Measurements from ENCODE around the gene POLR1C. TPM values are rescaled to one million over a fixed set of nuclear protein-coding genes. Genes with fewer than 3 reads are reported as not detected.

Gene POLR1C, protein sequence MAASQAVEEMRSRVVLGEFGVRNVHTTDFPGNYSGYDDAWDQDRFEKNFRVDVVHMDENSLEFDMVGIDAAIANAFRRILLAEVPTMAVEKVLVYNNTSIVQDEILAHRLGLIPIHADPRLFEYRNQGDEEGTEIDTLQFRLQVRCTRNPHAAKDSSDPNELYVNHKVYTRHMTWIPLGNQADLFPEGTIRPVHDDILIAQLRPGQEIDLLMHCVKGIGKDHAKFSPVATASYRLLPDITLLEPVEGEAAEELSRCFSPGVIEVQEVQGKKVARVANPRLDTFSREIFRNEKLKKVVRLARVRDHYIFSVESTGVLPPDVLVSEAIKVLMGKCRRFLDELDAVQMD
- 37.8 and 45.0 TPM in 2 replicates for polyA plus RNA-seq

DNA sequence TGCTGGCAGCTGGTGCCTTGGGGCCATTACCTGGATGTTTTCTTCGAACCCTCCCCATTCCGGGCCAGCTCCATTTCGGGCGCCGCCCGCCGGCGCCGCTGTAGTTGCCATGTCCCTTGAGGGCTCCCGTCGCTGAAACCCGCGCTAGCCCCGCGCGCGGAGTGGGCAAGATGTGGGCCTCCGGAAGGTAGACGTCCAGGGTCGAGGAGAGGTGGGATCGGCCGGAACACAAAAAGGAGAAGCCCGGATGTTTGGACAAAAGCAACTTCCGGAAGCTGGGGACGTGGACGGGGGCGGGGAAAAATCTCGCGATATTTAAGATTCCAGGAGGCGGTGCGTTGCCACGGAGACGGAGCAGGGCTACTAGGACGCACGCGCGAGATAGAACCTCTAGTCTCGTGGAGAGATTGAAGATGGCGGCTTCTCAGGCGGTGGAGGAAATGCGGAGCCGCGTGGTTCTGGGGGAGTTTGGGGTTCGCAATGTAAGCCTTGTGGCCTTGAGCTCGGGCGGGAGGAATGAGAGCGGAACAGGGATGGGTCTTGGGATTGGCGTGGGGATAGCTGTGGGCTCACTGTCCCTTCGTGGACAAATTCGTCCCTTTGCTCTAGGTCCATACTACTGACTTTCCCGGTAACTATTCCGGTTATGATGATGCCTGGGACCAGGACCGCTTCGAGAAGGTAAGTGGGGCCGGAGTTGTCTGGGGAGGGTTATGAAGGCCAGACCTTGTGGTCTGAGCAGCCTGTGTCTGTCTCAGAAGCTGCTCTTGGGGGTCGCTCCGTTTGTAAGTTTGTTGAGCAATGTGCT is at the start of gene POLR1C, which contains the start of gene YIPF3:
Gene POLR1C, plus strand, starts transcription at position 393 of the 808 bp plus-strand sequence. Its CDS starts 21 bp downstream, at position 414.
Gene YIPF3, minus strand, starts transcription at position 230 of the 808 bp plus-strand sequence. Its CDS starts 119 bp downstream, at position 111.

DNA sequence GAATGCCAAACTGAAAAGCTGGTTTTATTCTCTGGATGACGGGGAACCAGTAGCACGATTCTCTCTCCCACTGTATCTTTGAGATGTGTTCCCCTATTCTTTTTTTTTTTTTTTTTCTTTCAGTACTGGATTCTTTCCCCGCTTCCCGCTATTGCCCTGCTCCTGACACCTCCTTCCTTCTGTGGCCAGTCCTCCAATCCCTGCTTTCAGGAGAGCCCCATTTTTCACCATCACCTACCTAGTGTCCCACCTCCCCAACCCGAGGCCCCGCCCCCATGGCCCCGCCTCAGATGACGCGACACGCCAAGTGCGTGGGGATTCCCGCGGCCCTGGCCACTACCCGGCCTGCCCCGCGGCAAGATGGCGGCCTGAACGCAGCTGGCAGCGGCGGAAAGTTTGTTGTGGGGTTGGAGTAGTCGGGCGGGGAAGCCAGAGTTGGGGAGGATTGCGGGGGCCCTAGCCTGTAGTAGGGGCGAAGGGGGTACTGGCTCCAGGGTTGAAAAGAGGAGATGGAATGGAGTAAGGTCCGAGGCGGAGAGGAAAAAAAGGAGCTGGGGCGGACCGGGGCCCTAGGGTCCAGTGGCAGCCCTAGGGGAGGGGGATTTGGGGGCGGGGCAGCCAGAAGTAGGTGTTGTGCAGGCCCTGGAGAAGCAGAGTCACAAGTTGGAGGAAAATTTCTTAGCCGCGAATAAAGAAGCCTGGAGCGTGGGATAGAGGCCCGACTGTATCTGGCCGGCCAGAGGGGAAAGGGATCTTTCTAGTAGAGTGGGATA is 39.5 kb upstream of the POLR1C start, which contains the start of gene TJAP1:
Gene TJAP1, plus strand, starts transcription at position 336 of the 773 bp plus-strand sequence. CDS start 21,432 bp downstream, outside the sequence.

DNA sequence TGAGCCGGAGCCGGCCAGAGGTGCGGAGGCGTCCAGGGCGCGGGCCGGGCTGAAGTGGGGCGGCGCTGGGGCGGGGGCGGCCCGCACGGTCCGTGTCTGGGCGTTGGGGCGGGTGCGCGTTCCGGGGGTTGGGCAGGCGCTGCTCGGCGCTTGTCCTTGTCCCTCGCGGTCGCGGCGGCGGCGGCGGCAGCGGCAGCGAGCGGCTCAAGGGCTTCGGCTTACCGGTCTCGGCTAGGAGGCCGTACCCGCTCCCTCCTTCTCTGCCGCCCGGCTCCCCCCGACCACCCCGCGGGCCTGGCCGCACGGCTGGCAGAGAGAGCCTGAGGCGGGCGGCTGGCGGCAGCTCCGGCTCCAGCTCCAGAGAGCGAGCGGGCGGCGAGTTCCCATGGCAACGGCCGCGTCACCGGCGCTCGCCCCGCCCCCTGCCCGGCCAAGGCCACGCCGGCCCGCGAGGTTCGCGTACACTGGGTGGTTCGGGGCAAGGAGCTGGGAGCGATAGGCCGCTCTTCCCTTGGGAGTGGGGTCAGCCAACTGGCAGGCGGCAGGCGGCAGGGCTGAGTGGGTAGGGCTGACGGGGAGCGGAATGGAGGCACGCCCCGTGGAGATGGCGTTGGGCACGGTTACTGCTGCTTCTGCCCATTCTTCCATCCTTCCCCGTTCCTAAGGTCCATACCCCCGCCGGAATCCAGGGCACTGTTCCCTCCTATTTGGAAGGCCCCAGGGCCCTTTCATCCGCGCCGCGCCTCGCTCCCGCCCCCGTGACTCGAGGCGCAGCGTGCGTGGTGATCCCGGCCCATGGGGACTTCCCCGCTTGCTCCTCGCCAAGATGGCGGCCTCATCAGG is 6.7 kb upstream of the POLR1C start, which contains the start of gene LRRC73:
Gene LRRC73, minus strand, starts transcription at position 363 of the 843 bp plus-strand sequence. CDS start 561 bp downstream, outside the sequence.

Other genes with a start within 250 kb of the POLR1C start
- gene SLC22A7, start 218.8 kb upstream of the POLR1C start, polyA plus RNA-seq, result 0.63 TPM in 1 of 2 replicates, not detected in the other
- 1.6 and 2.4 TPM in 2 replicates for gene CRIP3, start 208.3 kb upstream of the POLR1C start, polyA plus RNA-seq
- gene ZNF318, start 147.4 kb upstream of the POLR1C start, polyA plus RNA-seq, result 7.5 and 12.4 TPM in 2 replicates
- 3.1 and 6.2 TPM in 2 replicates for gene ABCC10, start 89.5 kb upstream of the POLR1C start, polyA plus RNA-seq
- 11.0 and 15.0 TPM in 2 replicates for gene DLK2, start 61.5 kb upstream of the POLR1C start, polyA plus RNA-seq
- gene TJAP1, start 39.5 kb upstream of the POLR1C start, polyA plus RNA-seq, result 0.15 and 0.55 TPM in 2 replicates
- gene LRRC73, start 6.7 kb upstream of the POLR1C start, polyA plus RNA-seq, result 6.4 and 8.7 TPM in 2 replicates
- 79.4 and 125 TPM in 2 replicates for gene YIPF3, start 163 bp upstream of the POLR1C start, polyA plus RNA-seq
- gene XPO5, start 58.9 kb downstream of the POLR1C start, polyA plus RNA-seq, result 12.3 and 13.2 TPM in 2 replicates
- 0.32 and 1.6 TPM in 2 replicates for gene POLH, start 59.1 kb downstream of the POLR1C start, polyA plus RNA-seq
- gene GTPBP2, start 112.2 kb downstream of the POLR1C start, polyA plus RNA-seq, result 4.7 and 7.6 TPM in 2 replicates
- gene MAD2L1BP, start 118.8 kb downstream of the POLR1C start, polyA plus RNA-seq, result 21.2 and 28.0 TPM in 2 replicates
- gene RSPH9, start 127.9 kb downstream of the POLR1C start, polyA plus RNA-seq, result 0.39 TPM in 1 of 2 replicates, not detected in the other
- gene MRPS18A, start 170.7 kb downstream of the POLR1C start, polyA plus RNA-seq, result 85.8 and 91.2 TPM in 2 replicates

Measured in Purkinje cell (primary cell).